Measurements from ENCODE around the gene PDGFD. TPM values are rescaled to one million over a fixed set of nuclear protein-coding genes. Genes with fewer than 3 reads are reported as not detected.

PDGFD gene
- total and polyA plus RNA-seq, 2 experiments from 2014 or later = 1.9 to 4.5 TPM

GRCh38 chr11:104161751-104162450 is 2.0 kb downstream of the PDGFD start:
- H3K9me3 Mint-ChIP-seq = no peaks in the 10 kb centered on the region
- H3K36me3 Mint-ChIP-seq (ENCODE audit: low read depth) = no peaks in the 10 kb centered on the region
- Histone ChIP-seq H3K27me3 (ENCODE audit: insufficient read depth) (no peaks in the 10 kb centered on the region), H3K36me3 (ENCODE audit: insufficient read depth) (no peaks in the 10 kb centered on the region), H3K4me3 (no peak overlapping the region), H3K9me2 (ENCODE audit: insufficient read depth) (no peaks in the 10 kb centered on the region), H2AFZ (no peak overlapping the region), H3F3A (replicated peaks; ENCODE audit: low read depth) (peaks cover 5% of the 10 kb centered on the region; the same call in 1 of the 2 replicates), H3K27ac (ENCODE audit: low read depth) (no peak overlapping the region), H3K4me1 (ENCODE audit: insufficient read depth) (peaks cover 7% of the 10 kb centered on the region), H4K20me1 (replicated peaks; ENCODE audit: insufficient read depth) (no peaks in the 10 kb centered on the region), H3K4me2 (no peak overlapping the region), H3K79me2 (replicated peaks; ENCODE audit: insufficient read depth) (no peaks in the 10 kb centered on the region; the same call in 1 of the 2 replicates)
- no peak for TF ChIP-seq ZNF331 (CRISPR knock-in tag; IDR thresholded peaks at IDR 0.05; ENCODE audit: low read depth)
- no peak for TF ChIP-seq JUNB (IDR thresholded peaks at IDR 0.05; ENCODE audit: unreplicated experiment)
- no peak for TF ChIP-seq CTCF (conservative IDR thresholded peaks at IDR 0.05; ENCODE audit: low read depth in 2 of 2)
- no peak for TF ChIP-seq NANOG (IDR thresholded peaks at IDR 0.05; ENCODE audit: borderline replicate concordance)
- TF ChIP-seq ZNF114 (CRISPR knock-in tag; IDR thresholded peaks at IDR 0.05) = no peak
- ATAC-seq = no peak
- DNase-seq (ENCODE audit: low spot score) = no peak
- no peak overlapping the region for H3K4me3 Mint-ChIP-seq
- H3K27ac Mint-ChIP-seq = no peak overlapping the region
- H3K27me3 Mint-ChIP-seq (ENCODE audit: insufficient read depth, low read depth, poor library complexity) = peaks cover 3% of the 10 kb centered on the region
- peaks cover 14% of the 10 kb centered on the region; the same call in 2 of the 3 replicates for H3K4me1 Mint-ChIP-seq

- H3K4me2 ChIP-seq = no peak overlapping the region
- Mint-ChIP-seq H3K4me3 (no peak overlapping the region), H3K36me3 (ENCODE audit: low read depth) (no peaks in the 10 kb centered on the region), H3K4me1 (peaks cover 12% of the 10 kb centered on the region; the same call in 2 of the 3 replicates), H3K27me3 (ENCODE audit: insufficient read depth, low read depth, poor library complexity) (peaks cover 3% of the 10 kb centered on the region), H3K27ac (no peak overlapping the region), H3K9me3 (no peaks in the 10 kb centered on the region)
- ATAC-seq (no peak), DNase-seq (ENCODE audit: low spot score) (no peak)
- H2AFZ ChIP-seq = no peak overlapping the region
- H3K9me2 ChIP-seq (ENCODE audit: insufficient read depth) = no peaks in the 10 kb centered on the region
- H3K4me1 ChIP-seq (ENCODE audit: insufficient read depth) = peaks cover 7% of the 10 kb centered on the region; the same call in 1 of the 2 replicates
- H3K36me3 ChIP-seq (ENCODE audit: insufficient read depth) = no peaks in the 10 kb centered on the region
- no peaks in the 10 kb centered on the region; the same call in 1 of the 2 replicates for H3K79me2 ChIP-seq (replicated peaks; ENCODE audit: insufficient read depth)
- TF ChIP-seq ETS1 (IDR thresholded peaks at IDR 0.05) = no peak
- no peak for TF ChIP-seq ZNF114 (CRISPR knock-in tag; IDR thresholded peaks at IDR 0.05)
- TF ChIP-seq NANOG (IDR thresholded peaks at IDR 0.05; ENCODE audit: borderline replicate concordance) = no peak
- TF ChIP-seq EZH2 (IDR thresholded peaks at IDR 0.05; ENCODE audit: low read depth, unreplicated experiment) = no peak
- TF ChIP-seq EZH2phosphoT487 (IDR thresholded peaks at IDR 0.05; ENCODE audit: unreplicated experiment) = no peak
- TF ChIP-seq ZNF331 (CRISPR knock-in tag; IDR thresholded peaks at IDR 0.05; ENCODE audit: low read depth) = no peak
- TF ChIP-seq REST (IDR thresholded peaks at IDR 0.05; ENCODE audit: unreplicated experiment) = no peak
- no peak for TF ChIP-seq CTCF (conservative IDR thresholded peaks at IDR 0.05; ENCODE audit: low read depth in 2 of 2)
- no peak for TF ChIP-seq POLR2AphosphoS5 (IDR thresholded peaks at IDR 0.05; ENCODE audit: low read depth)
- TF ChIP-seq STAT1 (IDR thresholded peaks at IDR 0.05; ENCODE audit: unreplicated experiment) = no peak
- no peak for TF ChIP-seq CREB1 (CRISPR knock-in tag; IDR thresholded peaks at IDR 0.05; ENCODE audit: low read depth)
- no peak for TF ChIP-seq JUNB (IDR thresholded peaks at IDR 0.05; ENCODE audit: unreplicated experiment)
- H3K4me3 ChIP-seq = no peak overlapping the region
- H4K20me1 ChIP-seq (replicated peaks; ENCODE audit: insufficient read depth) = no peaks in the 10 kb centered on the region
- no peaks in the 10 kb centered on the region for H3K27me3 ChIP-seq (ENCODE audit: insufficient read depth)
- H3F3A ChIP-seq (replicated peaks; ENCODE audit: low read depth) = peaks cover 5% of the 10 kb centered on the region; the same call in 1 of the 2 replicates
- H3K27ac ChIP-seq (ENCODE audit: low read depth) = no peak overlapping the region
Measured at GRCh38 chr11:104159356-104159755, 4.6 kb downstream of the PDGFD start.
